Activated T-cell treated with anti-CD3 and anti-CD28 coated beads, Interleukin-2, amount 50 U/mL, for 72 hours (primary cell): ENCODE results near the gene XYLT1. TPM values are rescaled to one million over a fixed set of nuclear protein-coding genes. Genes with fewer than 3 reads are reported as not detected.

Source experiments
- ATAC-seq, 2 donors: fragments of 150-1000 bp; cut with Tn5 transposase; replicated peaks in 1 of 2; 2 replicates each; pipeline ENCODE4 v1.10.0; 2021; ENCODE audit warnings: moderate library complexity in 2 of 2, mild to moderate bottlenecking in 1 of 2
- DNase-seq, 2 donors: peaks; one replicate each; pipeline ENCODE4 v3.0.0; 2021 to 2022; ENCODE audit warnings: mixed read lengths in 1 of 2
- H3K27ac Mint-ChIP-seq: one replicate; pipeline ENCODE4 v1.8.0; 2022; ENCODE audit warnings: mild to moderate bottlenecking, moderate library complexity, mixed read lengths
- H3K27me3 Mint-ChIP-seq: one replicate; pipeline ENCODE4 v1.8.0; 2022; ENCODE audit warnings: low read depth, mixed read lengths
- H3K36me3 Mint-ChIP-seq, 2 donors: one replicate each; pipeline ENCODE4 v1.8.0; 2022; ENCODE audit warnings: mixed read lengths in 2 of 2, mild to moderate bottlenecking in 1 of 2; ENCODE audit not compliant: insufficient read depth in 2 of 2
- H3K4me1 Mint-ChIP-seq: one replicate; pipeline ENCODE4 v1.8.0; 2022; ENCODE audit warnings: low read depth, mixed read lengths
- H3K4me3 Mint-ChIP-seq, 2 donors: one replicate each; pipeline ENCODE4 v1.8.0; 2022; ENCODE audit warnings: mild to moderate bottlenecking in 2 of 2, mixed read lengths in 2 of 2, moderate library complexity in 2 of 2
- H3K9me3 Mint-ChIP-seq, 2 donors: one replicate each; pipeline ENCODE4 v1.8.0; 2022; ENCODE audit warnings: mixed read lengths in 2 of 2
- total RNA-seq, 2 donors: library from RNA; stranded (reverse); gene quantifications; one replicate each; pipeline ENCODE4 v1.2.3, GENCODE V29; 2022

XYLT1 gene
- total RNA-seq, 2 donors from 2014 or later: 17.1 to 17.9 TPM

GRCh38 chr16:17431012-17431411 lies 39.7 kb downstream of the XYLT1 start:
- Mint-ChIP-seq H3K4me3 (no peak overlapping the region), H3K4me1 (peaks cover 5% of the 10 kb centered on the region), H3K27me3 (no peaks in the 10 kb centered on the region), H3K9me3 (no peaks in the 10 kb centered on the region), H3K36me3 (peaks cover 0 to 2% of the 10 kb centered on the region in 2 donors), H3K27ac (no peak overlapping the region)
- no peak for DNase-seq
- no peak for ATAC-seq

GRCh38 chr16:17426451-17426850 lies 44.3 kb downstream of the XYLT1 start:
- H3K27me3 Mint-ChIP-seq: no peaks in the 10 kb centered on the region
- ATAC-seq (no peak), DNase-seq (no peak)
- no peak overlapping the region for H3K27ac Mint-ChIP-seq
- no peak overlapping the region for H3K4me3 Mint-ChIP-seq
- H3K36me3 Mint-ChIP-seq: peaks cover 0 to 2% of the 10 kb centered on the region in 2 donors
- H3K4me1 Mint-ChIP-seq: peaks cover 5% of the 10 kb centered on the region
- H3K9me3 Mint-ChIP-seq: no peaks in the 10 kb centered on the region

GRCh38 chr16:17424771-17425170 lies 46.0 kb downstream of the XYLT1 start:
- Mint-ChIP-seq H3K4me1 (peaks cover 5% of the 10 kb centered on the region), H3K36me3 (no peaks in the 10 kb centered on the region), H3K27me3 (no peaks in the 10 kb centered on the region), H3K4me3 (no peak overlapping the region), H3K27ac (no peak overlapping the region), H3K9me3 (no peaks in the 10 kb centered on the region)
- DNase-seq: no peak
- ATAC-seq: no peak

DNA sequence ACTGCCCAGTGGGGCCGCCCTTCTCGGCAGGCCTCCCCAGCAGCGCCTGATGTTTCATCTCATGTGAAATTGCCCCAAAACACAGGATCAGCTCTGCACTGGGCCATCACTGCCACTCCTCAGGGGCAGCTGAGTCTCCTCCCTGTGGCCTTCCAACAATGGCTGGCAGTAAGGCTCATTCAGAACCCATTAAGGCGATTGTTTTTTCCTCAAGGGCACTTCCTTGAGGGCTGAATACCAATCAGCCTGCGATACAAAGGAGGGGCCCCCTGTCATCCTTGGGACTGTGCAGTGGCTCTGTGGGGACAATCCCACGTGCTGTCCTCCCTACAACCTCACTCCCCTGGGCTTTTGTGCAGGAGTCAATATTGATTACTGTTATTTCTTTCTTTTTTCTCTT lies 47.5 kb downstream of the XYLT1 start:
- ATAC-seq: no peak
- H3K4me1 Mint-ChIP-seq: peaks cover 5% of the 10 kb centered on the region

DNA sequence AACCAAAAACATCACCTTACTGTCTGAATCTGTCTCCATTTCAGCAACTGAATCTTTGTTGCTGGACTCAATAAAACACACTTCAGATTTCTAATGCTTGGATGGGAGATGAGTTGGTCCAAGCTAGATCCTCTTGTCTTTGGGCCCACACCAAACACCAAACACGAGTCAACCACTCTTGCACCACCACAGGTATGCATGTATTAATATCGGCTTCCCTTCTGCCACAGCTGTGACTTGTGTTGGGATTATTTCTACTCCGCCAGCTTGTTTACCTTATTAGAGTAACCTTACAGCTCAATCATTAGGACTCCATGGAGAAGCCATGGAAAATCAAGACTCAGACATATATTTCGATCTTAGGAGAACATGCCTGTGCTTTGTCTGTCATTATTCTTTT lies 49.9 kb downstream of the XYLT1 start:
- Mint-ChIP-seq H3K4me1 (peaks cover 23% of the 10 kb centered on the region), H3K27me3 (no peaks in the 10 kb centered on the region), H3K36me3 (peaks cover 4 to 5% of the 10 kb centered on the region in 2 donors)

More for the DNA sequence above, 47.5 kb downstream of the XYLT1 start:
- Mint-ChIP-seq H3K36me3 (no peaks in the 10 kb centered on the region), H3K27me3 (no peaks in the 10 kb centered on the region), H3K4me3 (no peak overlapping the region), H3K9me3 (no peaks in the 10 kb centered on the region), H3K27ac (no peak overlapping the region)
- DNase-seq: no peak

GRCh38 chr16:17419266-17419665 lies 51.5 kb downstream of the XYLT1 start:
- Mint-ChIP-seq H3K4me3 (no peak overlapping the region), H3K4me1 (peaks cover 38% of the 10 kb centered on the region), H3K27ac (no peak overlapping the region), H3K9me3 (peaks cover 3 to 5% of the 10 kb centered on the region in 2 donors), H3K27me3 (no peaks in the 10 kb centered on the region), H3K36me3 (peaks cover 4 to 5% of the 10 kb centered on the region in 2 donors)
- no peak for ATAC-seq
- no peak for DNase-seq

More for the DNA sequence above, 49.9 kb downstream of the XYLT1 start:
- no peak overlapping the region for H3K4me3 Mint-ChIP-seq
- peaks cover 3 to 5% of the 10 kb centered on the region in 2 donors for H3K9me3 Mint-ChIP-seq
- H3K27ac Mint-ChIP-seq: no peak overlapping the region
- no peak for ATAC-seq
- no peak for DNase-seq

- Mint-ChIP-seq H3K27ac (peak overlapping the region; percentile 87), H3K9me3 (peaks cover 3 to 5% of the 10 kb centered on the region in 2 donors), H3K27me3 (no peaks in the 10 kb centered on the region), H3K4me1 (peaks cover 44% of the 10 kb centered on the region), H3K4me3 (peak overlapping the region; percentile 85 to 90), H3K36me3 (peaks cover 4 to 5% of the 10 kb centered on the region in 2 donors)
- DNase-seq (peak in 1 of 2 donors; percentile 4), ATAC-seq (peak in 1 of 2 donors; percentile 5)
Observed at GRCh38 chr16:17417740-17418139, 53.0 kb downstream of the XYLT1 start.

DNA sequence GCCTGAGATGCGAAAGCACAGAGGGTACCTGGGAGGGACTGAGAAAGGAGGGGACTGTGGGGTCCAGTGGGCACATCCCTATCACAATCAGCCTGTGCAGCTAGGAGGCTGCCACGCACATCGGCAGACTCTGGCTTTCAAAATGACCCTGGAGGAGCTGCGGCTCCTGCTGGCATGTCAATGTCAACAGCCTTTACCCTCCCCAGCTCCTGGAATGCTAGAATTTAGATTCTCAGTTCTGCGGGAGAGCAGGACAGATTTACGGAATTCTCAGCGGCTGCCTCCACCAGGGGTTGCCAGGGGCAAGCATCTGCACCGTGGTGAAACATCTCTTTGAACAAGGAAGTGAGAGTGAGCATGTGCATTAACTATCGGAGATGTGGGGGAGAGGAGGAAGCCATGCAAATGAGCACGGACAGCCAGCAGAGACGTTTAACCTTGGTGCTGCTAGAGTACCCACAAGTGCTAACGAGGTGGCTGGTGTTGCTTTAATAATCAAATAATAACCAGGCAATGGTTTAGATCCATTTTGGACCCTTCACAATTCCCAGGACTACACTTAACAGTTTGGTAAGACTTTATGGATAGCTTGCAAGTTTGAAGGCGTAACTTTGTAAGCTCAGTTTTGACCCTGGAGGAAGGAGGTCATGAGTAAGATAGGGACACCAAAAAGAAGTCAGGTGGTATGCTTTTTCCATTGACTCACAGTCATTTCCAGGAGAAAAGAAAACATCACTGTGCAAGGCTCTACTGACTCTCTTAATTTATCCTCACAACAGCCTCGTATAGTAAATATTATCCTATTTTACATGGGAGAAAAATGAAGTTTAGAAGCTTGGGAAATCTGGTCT lies 54.1 kb downstream of the XYLT1 start:
- DNase-seq (peak; percentile 51 to 54), ATAC-seq (peak; percentile 86 to 88)
- Mint-ChIP-seq H3K27me3 (no peaks in the 10 kb centered on the region), H3K9me3 (peaks cover 3 to 5% of the 10 kb centered on the region in 2 donors), H3K27ac (peak overlapping the region; percentile 87), H3K4me1 (peaks cover 44% of the 10 kb centered on the region), H3K4me3 (peak overlapping the region; percentile 85 to 90), H3K36me3 (peaks cover 4 to 5% of the 10 kb centered on the region in 2 donors)

- no peaks in the 10 kb centered on the region for H3K27me3 Mint-ChIP-seq
- H3K4me3 Mint-ChIP-seq: peak overlapping the region; percentile 62 to 90
- H3K4me1 Mint-ChIP-seq: peaks cover 44% of the 10 kb centered on the region
- no peak for ATAC-seq
- peak overlapping the region; percentile 83 for H3K27ac Mint-ChIP-seq
- no peak for DNase-seq
- H3K36me3 Mint-ChIP-seq: peaks cover 5 to 6% of the 10 kb centered on the region in 2 donors
- peaks cover 3 to 5% of the 10 kb centered on the region in 2 donors for H3K9me3 Mint-ChIP-seq
Observed at GRCh38 chr16:17414916-17415315, 55.8 kb downstream of the XYLT1 start.

DNA sequence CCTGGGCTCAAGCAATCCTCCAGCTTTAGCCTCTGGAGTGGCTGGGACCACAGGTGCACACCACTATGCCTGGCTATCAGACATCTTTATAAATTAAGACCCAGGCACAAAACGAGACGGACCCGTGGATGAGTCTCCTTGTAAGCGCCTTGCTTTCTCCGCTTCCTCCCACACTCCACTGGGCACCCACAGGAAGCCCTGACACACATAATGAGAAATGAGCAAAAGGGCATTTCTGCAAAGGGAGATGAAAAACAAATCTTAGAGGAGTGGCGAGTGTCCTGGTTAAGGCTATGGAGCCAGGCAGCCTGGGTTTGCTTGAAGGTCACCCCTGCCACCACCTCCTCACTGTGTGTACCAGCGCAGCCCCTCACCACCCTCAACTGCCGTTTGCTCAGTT lies 56.3 kb downstream of the XYLT1 start:
- peaks cover 3 to 5% of the 10 kb centered on the region in 2 donors for H3K9me3 Mint-ChIP-seq
- ATAC-seq: peak; percentile 48 to 68
- peak overlapping the region; percentile 83 for H3K27ac Mint-ChIP-seq
- peak overlapping the region; percentile 62 to 90 for H3K4me3 Mint-ChIP-seq
- peaks cover 44% of the 10 kb centered on the region for H3K4me1 Mint-ChIP-seq
- no peaks in the 10 kb centered on the region for H3K27me3 Mint-ChIP-seq
- peak; percentile 54 to 55 for DNase-seq
- peaks cover 5 to 6% of the 10 kb centered on the region in 2 donors for H3K36me3 Mint-ChIP-seq

- DNase-seq: no peak
- Mint-ChIP-seq H3K27me3 (no peaks in the 10 kb centered on the region), H3K4me3 (peak overlapping the region in 1 of 2 donors; percentile 16), H3K27ac (no peak overlapping the region), H3K9me3 (peaks cover 3 to 5% of the 10 kb centered on the region in 2 donors), H3K4me1 (peaks cover 51% of the 10 kb centered on the region), H3K36me3 (peaks cover 5 to 6% of the 10 kb centered on the region in 2 donors)
- no peak for ATAC-seq
Observed at GRCh38 chr16:17413508-17413907, 57.3 kb downstream of the XYLT1 start.

DNA sequence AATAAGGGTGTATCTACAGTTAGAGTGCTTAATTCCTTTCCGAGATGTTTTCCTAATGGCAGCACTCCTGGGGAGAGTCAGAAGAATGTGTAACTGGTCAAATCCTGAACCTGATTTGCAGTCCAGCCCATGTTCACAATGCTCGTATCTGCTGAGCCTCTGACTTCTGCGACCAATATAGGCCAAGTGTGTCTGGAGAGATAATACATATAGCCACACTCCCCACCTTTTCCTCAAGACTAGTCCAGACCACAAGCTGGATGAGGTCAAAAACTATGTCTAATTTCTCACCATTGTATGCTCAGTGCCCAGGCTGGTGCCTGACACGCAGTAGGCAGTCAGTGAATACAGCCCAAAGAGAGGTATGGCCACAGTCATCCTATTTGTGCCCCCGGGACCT lies 58.0 kb downstream of the XYLT1 start:
- Mint-ChIP-seq H3K27me3 (no peaks in the 10 kb centered on the region), H3K27ac (no peak overlapping the region), H3K9me3 (peaks cover under 1 to 3% of the 10 kb centered on the region in 2 donors), H3K4me1 (peaks cover 48% of the 10 kb centered on the region), H3K4me3 (no peak overlapping the region), H3K36me3 (peaks cover 3 to 4% of the 10 kb centered on the region in 2 donors)
- ATAC-seq (no peak), DNase-seq (no peak)

- peaks cover 42% of the 10 kb centered on the region for H3K4me1 Mint-ChIP-seq
- no peaks in the 10 kb centered on the region for H3K27me3 Mint-ChIP-seq
- DNase-seq (no peak), ATAC-seq (no peak)
- peaks cover 0 to 1% of the 10 kb centered on the region in 2 donors for H3K36me3 Mint-ChIP-seq
- no peak overlapping the region for H3K27ac Mint-ChIP-seq
- no peaks in the 10 kb centered on the region for H3K9me3 Mint-ChIP-seq
- H3K4me3 Mint-ChIP-seq: no peak overlapping the region
Observed at GRCh38 chr16:17412221-17412620, 58.5 kb downstream of the XYLT1 start.
